IPS-NIHi7 (cell line): Measurements from ENCODE around the gene SDHAF2.

ENCODE experiments used
- DNase-seq: peaks from one replicate; pipeline ENCODE4 v3.0.0; 2012; ENCODE audit warnings: mixed read lengths; ENCODE audit errors: extremely low spot score

Gene SDHAF2

DNA sequence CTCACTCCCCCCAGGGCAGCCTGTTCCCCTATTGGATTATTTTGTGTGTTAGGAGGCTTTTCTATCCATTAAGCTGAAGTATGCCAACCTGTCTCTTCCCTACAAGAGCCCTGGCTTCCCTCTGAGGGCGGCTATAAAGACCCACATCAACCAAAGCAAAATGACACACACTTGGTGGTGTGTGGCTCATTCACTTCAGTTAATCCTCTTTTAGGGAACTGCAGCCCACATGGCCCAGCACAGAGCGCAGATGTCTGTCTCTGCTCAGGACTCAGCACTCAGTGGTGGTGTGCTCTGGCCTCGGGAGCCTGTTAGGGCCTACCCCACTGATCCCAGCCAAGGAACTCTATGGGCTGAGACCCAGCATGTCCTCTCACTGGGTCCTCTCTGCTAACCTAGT lies 46.4 kb downstream of the SDHAF2 start:
- no peak for DNase-seq

DNA sequence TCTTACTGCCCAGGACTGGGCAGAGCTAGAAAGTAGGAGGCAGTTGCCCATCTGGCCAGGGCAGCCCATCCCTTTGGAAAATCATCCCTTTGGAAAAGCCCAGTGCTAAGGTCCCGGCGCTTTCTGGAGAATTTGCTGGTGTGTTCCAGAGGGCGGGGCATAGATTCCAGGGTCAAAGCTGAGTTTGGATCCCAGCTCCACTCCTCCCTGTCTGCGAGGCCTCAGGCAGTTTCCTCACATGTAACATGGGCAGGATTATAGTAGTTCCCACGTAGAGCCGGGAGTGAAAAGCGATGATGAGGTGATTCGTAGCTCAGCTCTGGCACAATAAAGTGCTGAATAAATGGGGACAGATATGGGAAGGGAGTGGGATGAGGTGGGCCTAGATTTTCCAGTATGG lies 47.2 kb downstream of the SDHAF2 start:
- peak; percentile 8 for DNase-seq

DNA sequence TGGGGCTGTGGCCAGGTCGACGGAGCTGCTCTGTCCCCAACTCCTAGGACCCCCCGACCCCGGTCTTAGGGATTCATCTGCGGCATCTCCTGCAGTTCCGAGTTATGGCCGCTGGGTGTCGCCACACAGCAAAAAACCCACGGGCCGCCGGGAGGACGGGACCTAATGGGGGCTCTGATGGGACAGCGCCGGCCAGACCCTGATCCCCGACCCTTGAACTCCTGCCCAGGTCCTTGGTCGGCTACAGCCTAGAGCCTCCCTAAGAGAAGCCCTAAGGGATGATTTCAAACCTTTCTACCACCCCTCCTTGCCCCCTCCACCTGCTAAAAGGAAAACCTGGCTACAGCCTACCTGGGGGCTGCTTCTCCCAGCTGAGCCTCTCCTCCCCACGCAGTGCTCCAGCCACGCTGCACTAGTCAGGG lies 47.8 kb downstream of the SDHAF2 start:
- DNase-seq: peak; percentile 84

DNA sequence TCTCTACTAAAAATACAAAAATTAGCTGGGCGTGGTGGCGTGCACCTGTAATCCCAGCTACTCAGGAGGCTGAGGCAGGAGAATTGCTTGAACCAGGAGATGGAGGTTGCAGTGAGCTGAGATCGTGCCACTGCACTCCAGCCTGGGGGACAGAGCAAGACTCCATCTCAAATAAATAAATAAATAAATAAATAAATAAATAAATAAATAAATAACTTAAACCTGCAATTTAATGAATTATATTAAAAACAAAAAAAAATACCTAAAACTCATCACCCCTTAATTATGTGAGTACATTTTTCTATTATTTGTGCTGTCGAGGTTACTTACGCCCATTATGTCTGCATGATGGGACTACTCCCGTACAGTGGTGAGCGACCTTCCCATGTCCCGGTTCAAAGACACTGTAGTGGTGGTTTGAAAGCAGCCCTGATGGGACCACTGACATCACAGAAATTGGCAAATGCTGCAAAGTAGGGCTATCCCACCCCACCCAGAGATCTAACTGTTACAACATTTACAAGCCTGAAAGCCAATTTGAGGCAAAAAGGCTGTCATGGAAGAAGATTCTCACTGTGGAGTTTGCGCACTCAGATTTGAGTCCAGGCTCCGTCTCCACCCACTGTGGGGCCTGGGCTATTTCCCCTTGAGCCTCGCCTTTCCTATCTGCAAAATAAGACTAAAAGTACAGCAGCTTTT lies 49.6 kb downstream of the SDHAF2 start:
- peak; percentile 2 for DNase-seq

DNA sequence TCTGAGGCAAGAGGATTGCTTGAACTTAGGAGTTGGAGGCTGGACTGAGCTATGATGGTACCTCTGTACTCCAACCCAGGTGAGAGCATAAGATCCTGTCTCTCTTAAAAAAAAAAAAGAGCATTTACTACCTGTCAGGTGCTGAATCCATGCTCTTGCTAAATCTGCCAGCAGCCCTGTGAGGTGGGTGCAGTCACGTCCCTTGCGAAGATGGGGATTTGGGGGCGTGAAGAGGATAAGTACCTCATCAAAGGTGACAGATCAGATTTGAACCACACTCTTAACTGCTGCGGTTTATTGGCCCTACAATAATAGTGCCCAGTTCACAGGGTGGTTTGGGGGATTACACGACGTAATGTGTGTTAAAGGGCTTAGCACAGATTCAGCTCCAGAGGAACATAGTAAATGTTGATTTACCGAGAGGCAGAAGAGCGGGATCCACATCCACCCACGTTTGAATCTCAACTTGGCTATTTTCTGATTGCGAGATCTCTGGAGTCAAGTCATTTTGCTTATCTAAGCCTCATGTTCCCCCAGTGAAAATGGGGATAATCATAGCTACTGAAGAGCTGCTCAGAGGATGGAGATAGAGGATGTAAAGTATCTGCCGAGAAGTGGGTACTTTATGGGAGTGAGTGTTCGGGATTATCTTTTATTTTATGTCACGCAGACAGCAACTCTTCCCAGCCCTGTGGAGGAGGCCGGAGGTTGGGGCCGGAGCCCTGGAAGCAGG lies 50.5 kb downstream of the SDHAF2 start:
- peak; percentile 5 for DNase-seq

DNA sequence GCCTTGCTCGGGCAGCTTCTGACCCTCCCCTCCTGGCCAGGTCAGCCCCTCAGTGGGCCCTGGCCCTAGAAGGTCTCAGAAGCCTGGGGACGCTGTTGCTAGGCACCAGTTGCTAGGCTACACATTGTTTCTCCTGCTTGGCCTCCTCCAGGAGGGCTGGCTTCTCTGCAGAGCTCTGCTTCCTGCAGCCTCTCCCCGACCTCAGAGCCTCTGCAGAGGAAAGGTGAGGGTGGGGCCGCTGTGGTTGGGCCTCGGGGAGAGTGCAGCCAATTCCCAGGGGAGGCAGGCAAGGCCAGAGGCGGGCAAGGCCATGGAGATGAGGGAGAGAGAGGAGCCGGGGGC lies 51.0 kb downstream of the SDHAF2 start:
- peak; percentile 86 for DNase-seq

DNA sequence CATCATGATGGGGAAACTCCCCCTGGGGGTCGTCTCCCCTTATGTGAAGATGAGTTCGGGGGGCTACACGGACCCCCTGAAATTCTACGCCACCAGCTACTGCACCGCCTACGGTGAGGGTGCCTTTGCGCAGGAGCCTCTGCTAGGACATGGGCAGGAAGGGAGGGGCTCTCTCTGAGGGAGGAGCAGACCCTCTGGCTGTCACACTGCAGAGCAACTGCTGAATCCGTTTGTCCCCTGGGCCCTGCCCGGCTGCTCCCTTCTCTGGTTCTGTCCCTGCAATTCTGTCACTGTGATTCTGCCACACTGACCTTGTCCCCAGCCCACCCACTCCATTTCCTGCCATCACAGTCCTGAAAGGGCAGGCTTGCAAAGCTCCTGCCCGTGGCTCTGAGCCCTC lies 51.9 kb downstream of the SDHAF2 start:
- DNase-seq: no peak

DNA sequence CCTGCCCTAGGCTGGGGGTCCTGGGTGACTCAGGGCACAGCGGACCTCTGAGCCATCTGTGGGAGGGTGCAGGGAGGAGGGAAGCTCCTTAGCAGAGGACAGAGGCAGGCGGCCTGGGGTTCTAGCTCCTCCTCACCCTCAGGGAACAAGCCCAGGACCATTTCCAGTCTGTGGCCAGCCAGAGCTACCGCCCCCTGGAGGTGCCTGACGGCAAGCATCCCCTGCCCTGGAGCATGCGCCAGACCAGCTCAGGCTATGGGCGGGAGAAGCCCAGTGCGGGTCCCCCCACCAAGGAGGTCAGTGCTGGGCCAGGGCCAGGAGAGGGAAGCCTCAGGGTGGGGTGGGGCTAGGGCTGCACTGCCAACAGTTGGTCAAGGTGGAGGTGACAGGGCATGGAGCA lies 52.6 kb downstream of the SDHAF2 start:
- DNase-seq: peak; percentile 92

DNA sequence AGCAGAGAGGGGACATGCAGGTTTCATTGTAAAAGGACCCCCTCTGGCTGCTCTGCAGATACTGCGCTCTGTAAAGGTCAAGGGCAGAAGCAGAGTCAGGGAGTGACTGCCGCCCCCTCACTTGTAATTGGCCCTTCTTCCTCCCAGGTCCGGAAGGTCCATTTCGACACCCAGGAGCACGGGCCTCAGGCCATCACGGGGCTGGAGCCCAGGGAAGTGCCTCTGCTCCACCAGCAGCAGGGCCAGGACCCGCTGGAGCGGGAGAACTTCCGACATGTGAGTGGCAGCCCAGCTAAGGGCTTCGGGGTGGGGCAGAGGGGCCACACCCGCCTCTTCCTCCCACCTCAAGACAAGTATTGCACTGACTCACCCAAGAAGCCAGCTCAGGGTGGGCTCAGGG lies 54.6 kb downstream of the SDHAF2 start:
- DNase-seq: no peak

DNA sequence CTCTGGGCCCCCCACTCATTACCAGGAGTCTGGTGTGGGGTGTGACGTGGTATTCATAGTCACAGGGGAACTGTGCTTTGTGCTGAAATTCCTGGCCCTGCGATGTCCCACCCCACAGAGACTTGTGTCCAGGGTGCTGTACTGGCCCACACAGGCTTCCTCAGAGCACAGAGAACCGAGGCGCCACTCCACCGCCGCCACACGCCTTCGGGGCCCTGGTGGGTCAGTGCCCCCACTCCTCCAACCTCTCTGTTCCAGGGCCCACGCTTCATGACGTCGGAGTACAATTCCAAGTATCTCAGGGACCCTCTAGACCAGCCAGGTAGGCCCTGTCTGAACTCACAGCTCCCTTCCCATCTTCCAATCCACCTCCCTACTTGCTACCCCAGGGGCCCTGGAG lies 55.2 kb downstream of the SDHAF2 start:
- DNase-seq: no peak

DNA sequence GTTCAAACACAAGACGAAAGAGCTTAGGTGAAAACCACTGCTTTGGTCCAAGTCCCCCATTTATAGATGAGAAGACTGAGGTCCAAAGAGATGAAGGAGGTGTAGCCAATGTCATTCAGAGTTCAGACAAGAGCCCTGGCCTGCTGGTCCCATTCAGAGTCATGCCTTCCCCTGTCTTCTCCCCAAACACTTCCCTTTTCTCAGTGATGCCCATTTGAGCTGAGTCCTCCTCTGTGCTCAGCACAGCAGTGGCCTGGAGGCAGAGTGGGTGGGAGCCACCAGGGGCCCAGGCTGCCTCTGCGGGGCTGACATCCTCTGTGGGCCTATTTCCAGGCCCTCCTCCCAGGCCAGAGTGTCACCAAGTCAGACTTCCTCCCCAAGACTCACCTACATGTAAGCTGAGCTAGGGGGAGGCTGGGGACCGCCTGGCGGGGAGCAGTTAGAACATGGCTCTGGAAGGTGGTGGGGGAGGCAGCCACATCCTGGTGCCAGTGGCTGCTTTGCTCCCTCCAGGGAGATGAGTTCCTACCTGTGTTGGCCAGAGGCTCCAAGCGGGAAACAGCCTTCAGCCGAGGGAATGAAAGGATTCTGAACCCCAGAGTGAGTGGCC lies 56.2 kb downstream of the SDHAF2 start:
- DNase-seq: no peak

DNA sequence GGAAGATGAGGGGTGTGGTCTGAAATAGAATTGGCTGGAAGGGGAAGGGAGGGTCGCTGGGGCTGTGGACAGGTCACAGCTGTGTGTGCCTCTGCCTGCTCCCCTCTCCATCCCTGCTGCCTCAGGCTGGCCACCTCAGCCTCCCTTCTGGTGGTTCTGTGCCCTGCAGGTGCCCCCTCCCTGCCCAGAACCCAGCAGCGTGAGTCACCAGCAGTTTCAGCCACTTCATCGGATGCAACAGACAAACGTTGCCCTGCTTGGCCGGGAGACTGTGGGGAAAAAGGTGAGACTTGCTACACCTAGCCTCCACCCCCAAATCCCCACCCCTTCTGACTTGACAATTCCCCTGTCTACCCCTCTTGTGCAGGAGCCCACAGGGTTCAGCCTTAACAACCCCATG lies 56.9 kb downstream of the SDHAF2 start:
- DNase-seq: no peak

DNA sequence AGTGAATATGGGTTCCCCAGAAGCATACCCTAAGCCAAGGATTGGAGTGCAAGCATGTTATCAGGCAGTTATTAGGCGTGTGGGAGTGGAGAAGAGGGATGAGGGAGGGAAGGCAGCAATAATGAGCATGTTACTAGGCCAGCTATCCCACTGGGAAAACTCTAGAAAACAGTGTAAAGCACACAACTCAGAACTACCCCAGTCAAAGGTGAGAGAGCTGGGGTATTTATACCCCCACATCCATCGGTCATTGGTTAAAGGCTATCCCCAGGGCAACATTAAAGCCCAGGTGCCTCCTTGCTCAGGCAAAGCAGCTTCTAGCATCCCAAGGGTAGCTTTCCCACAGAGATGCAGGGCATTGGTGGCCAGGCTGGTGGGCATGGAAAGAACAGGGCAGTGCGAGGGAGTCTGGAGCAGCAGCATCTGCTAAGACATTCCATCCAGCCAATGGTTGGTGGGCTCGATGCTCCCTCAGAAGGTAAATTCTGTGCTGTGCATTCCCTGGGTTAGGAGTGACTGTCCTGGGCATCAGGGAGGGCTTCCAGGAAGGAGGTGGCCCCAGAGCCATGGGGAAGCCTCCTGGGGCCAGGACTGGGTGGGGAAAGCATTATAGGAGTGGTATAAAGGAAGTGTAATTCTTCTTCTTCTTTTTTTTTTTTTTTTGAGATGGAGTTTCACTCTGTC lies 57.6 kb downstream of the SDHAF2 start:
- no peak for DNase-seq

DNA sequence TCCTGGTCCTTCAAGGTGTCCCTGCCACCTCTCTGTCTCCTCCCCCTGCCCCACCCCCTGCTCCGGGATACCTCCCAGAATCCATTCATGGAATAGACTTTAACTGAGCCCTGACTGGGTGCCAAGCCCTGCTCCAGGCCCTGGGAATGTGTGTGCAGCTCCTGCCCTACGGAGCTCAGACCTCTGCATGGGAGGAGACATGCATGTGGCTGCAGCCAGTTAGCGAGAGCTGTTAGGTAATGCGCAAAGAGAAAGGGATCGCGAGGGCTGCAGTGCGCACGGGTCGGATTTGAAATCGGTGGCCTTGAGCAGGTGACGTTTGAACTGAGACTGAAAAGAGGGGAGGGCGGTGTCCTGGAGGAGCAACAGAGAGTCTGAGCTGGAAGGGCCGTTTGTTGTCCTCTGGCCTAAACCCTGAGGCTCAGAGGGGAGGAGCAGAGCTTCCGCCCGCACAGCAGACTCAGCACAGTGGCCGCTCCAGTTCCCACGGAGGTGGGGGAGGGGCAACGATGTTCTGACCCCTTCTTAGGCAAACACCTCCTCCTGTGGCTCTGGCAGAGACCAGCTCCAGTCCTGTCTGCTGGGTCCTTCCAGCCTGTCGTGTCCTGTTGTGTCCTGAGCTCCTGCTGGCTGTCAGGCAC lies 58.8 kb downstream of the SDHAF2 start:
- DNase-seq: peak; percentile 64

DNA sequence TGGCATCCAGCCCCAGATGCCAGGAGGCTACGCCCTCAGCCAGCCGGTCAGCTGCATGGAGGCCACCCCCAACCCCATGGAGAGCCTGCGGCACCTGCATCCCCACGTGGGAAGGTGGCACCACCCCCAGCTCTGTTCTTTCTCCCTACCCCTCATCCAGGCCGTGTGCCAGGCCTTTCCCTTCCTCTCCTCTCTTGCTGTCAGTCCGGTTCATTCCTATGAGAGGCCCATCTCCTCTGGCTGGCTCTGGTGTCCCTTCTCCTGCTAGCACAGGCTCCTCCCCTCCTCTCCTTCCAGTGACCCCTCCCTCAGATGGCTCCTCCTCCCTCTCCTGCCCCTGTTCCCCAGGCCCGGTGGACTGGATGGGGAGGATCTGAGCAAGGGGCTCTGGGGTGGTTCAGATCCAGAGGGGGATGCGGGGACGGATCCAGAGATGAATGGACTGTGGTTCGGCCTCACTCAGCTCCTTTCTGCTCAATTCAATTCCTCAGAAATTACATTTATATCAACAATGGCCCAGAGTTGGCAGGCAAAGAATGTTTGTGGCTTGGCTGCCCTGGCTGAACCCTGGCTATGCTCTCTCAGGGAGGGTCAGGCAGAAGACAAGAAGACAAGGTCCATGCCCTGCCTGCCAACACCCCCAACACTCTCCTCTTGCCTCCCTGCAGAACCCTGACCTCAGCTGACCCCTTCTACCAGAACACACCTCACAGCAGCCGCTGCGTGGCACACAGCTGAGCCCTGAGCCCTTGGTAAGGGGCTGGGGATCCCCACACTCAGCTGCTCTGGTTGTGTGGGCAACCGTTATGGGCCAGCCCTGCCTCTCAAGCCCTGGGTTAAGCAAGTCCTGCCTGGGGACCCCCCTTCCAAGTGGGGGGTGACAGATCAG lies 60.2 kb downstream of the SDHAF2 start:
- peak; percentile 80 for DNase-seq

DNA sequence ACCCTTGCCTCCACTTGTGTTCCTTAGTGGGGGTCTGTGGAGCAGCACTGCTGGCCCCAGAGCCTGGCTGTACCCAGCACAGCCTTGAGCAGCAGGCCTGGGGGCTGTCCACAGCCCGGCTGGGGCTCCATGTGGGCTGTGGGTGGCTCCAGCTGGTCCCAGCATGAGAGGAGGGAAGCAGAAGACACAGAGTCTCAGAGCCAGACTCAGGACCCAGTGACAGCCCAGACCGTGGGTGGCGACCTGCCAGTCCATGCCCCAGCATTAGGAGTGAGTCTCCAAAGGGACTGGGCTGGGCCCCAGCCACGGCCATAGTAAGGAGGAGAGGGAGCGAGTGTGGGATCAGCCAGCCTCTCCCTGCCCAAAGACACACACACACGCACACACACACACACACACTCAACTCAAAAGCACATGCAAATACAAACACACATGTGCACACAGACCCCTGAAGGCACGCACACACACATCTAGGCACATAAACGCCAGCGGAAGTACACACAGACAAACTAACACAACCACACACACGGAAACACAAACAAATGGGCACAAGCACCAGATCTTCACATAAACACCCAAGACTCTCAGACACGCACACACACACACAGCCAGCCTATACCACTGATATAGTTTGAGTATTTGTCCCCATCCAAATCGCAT lies 61.9 kb downstream of the SDHAF2 start:
- DNase-seq: no peak

DNA sequence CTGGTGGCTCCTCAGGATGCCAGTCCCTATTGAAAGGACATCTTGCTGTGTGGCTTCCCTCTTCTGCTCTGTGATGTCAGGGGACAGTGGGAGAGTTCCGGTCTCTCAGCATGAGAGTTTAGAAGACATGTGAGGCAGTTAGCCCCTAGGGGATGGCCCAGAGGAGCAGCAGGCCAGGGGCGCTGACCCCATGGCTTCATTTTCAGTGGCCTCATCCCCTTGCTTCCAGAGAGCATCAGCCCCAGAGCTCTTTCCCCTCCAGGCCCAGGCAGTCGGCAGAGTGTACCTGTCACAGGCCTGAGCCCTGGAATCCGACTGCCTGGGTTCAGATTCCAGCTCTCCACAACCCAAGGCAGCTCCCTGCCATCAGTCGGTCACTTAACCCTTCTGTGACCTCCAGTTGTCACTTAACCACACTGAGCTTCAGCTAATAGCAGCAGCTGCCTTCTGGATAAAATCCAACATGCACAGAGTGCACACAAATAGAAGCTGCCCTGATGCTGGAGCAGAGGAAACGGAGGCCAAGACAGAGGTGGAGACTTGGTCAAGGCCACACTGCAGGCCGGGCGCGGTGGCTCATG lies 64.5 kb downstream of the SDHAF2 start:
- DNase-seq: no peak

DNA sequence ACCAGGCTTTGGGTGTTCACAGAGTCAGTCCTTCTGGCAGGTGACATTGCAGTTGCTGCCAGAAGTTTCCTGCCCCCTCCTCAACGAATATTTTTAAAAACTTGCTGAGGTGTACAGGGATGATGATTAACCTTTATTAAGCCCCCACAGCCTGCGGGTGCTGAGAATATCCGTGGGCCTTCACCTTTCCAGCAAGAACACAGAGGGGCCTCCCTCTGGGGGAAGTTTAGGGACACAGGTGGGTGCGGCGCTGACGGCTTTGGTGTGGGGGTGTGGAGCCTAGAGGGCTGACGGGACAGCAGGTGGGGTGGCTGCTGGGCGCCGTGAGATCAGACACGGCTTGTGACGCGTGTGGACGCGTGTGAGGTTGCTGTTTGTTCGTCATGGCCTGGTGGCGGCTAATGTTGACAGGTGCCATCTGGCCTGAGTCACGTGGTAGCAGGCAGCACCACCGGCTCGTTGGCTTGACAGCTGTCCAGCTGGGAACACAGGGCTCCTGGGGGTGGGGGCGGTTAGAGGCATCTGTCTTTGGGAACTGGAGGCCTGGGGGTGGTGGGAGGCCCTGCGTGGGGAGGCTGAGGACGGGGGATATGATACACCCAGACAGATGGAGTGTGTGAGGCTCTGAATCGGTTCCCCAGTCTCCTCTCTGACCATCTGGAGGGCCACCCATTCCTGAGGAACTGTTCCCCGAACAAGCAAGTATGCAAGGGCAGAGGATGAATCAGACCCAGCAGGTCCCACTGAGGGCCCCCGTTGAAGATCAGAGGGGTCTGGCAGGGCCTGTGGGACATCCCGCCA lies 66.1 kb downstream of the SDHAF2 start:
- no peak for DNase-seq
